Measurements from ENCODE around the gene CSAD.
"Not testable (repeated sequence)": the region's sequence is repeated elsewhere in the genome, so short reads cannot be mapped to it uniquely, and the experiment has no call there.

CSAD gene

GRCh38 chr12:53218551-53219291 lies 38.0 kb upstream of the CSAD start:
- DNase-seq, result no peak

GRCh38 chr12:53217931-53218307 lies 37.2 kb upstream of the CSAD start:
- no peak for DNase-seq

- DNase-seq, result no peak
These were observed 36.6 kb upstream of the CSAD start for GRCh38 chr12:53217051-53217930.

- no peak for DNase-seq
These were observed 34.8 kb upstream of the CSAD start for GRCh38 chr12:53215497-53215896.

- no peak for DNase-seq
These were observed 34.1 kb upstream of the CSAD start for GRCh38 chr12:53214687-53215455.

- DNase-seq, result no peak
These were observed 33.5 kb upstream of the CSAD start for GRCh38 chr12:53214221-53214620.

- peak; percentile 80 for DNase-seq
These were observed 32.6 kb upstream of the CSAD start for GRCh38 chr12:53213348-53213747.

GRCh38 chr12:53212931-53213330 lies 32.2 kb upstream of the CSAD start:
- DNase-seq, result no peak

GRCh38 chr12:53211476-53212381 lies 31.0 kb upstream of the CSAD start:
- DNase-seq, result no peak

- no peak for DNase-seq
These were observed 30.1 kb upstream of the CSAD start for GRCh38 chr12:53210843-53211242.

GRCh38 chr12:53208877-53209463 lies 28.2 kb upstream of the CSAD start:
- no peak for DNase-seq

- no peak for DNase-seq
These were observed 27.7 kb upstream of the CSAD start for GRCh38 chr12:53208435-53208834.

- DNase-seq, result peak; percentile 60
These were observed 26.3 kb upstream of the CSAD start, which contains the start of gene ITGB7 for GRCh38 chr12:53207042-53207441. ITGB7 (minus strand) TSS chr12:53207251; CDS start chr12:53200443, 6,808 bp downstream.

GRCh38 chr12:53205747-53206419 lies 25.2 kb upstream of the CSAD start:
- peak; percentile 33 for DNase-seq

GRCh38 chr12:53204351-53204750 lies 23.6 kb upstream of the CSAD start:
- DNase-seq, result no peak

GRCh38 chr12:53202316-53202715 lies 21.6 kb upstream of the CSAD start:
- not testable (repeated sequence) for DNase-seq

GRCh38 chr12:53201639-53202038 lies 20.9 kb upstream of the CSAD start:
- DNase-seq, result no peak

- no peak for DNase-seq
These were observed 20.4 kb upstream of the CSAD start for GRCh38 chr12:53201177-53201541.

GRCh38 chr12:53200458-53201176 lies 19.9 kb upstream of the CSAD start:
- no peak for DNase-seq

- DNase-seq, result no peak
These were observed 19.4 kb upstream of the CSAD start for GRCh38 chr12:53200107-53200457.

GRCh38 chr12:53199700-53200099 lies 19.0 kb upstream of the CSAD start:
- DNase-seq, result no peak

Data from effector CD4-positive, alpha-beta T cell (primary cell).